ENCODE measurements around the gene RTN4RL2. TPM values are rescaled to one million over a fixed set of nuclear protein-coding genes. Genes with fewer than 3 reads are reported as not detected.

Gene RTN4RL2
- total and polyA plus RNA-seq, 9 of the 15 experiments (the other 6 are each of a cell fraction or from before 2014, with no cell fraction given), result 0.06 to 1.9 (median 0.34) TPM; not detected in 4

DNA sequence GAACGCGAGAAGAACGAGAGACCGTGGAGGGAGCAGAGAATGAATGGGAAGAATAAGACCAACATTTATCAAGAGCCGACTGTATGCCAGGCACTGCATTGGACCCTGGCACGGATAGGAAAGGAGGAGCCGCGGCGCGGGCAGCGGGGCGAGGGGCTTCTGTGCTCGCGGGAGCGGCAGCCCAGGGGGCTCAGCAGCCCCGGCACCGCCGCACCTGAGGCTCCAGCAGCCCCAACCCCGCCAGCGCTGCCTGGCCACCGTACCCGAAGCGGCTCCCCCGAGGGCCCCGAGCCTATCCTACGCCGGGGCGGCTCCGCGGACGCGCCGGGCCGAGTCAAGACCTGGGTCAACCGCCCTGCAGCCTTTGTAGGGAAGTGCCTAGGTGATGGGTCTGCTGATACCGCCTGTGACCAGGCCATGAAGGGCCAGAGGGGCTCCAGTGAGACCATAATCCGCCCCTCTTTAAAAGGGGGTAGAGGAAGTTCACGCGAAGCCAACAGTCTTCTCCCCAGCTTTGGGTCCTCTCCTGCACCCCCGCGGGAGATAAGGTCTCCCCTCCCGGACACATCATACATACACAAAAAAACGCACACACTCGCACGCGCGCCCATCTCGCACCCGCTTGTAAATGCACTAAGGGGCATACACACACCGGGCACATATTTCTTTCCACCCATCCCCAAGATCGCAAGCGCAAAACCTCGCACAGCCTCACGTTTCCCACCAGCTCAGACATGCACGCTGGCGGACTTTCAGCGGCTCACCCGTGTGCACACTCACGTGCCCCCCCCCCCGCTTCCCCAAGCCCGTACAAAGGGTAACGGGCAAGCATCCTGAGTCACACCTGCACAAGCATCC lies 935 bp upstream of the RTN4RL2 start (continued):
- 0 out of 2 replicates have a peak, but pooled peaks have one; percentile 2 for TF ChIP-seq ZBTB40 (IDR thresholded peaks at IDR 0.05)
- no peak for TF ChIP-seq ZBTB40 (CRISPR knock-in tag; IDR thresholded peaks at IDR 0.05)
- no peak for TF ChIP-seq GABPB2 (CRISPR knock-in tag; conservative IDR thresholded peaks at IDR 0.05)
- TF ChIP-seq NR1H2 (CRISPR knock-in tag; IDR thresholded peaks at IDR 0.05), result no peak
- TF ChIP-seq MYC (IDR thresholded peaks at IDR 0.05; ENCODE audit: low read depth, low read length), result no peak
- TF ChIP-seq MYC (CRISPR knock-in tag; IDR thresholded peaks at IDR 0.05; ENCODE audit: borderline replicate concordance, low read depth), result peak; percentile 39; the same call in 1 of the 2 replicates
- TF ChIP-seq EP400 (IDR thresholded peaks at IDR 0.05), result no peak
- TF ChIP-seq ZFP36 (IDR thresholded peaks at IDR 0.05; ENCODE audit: low read depth, low read length, partially characterized antibody), result no peak
- TF ChIP-seq MAFG (tag; conservative IDR thresholded peaks at IDR 0.05), result no peak
- peak; percentile 94 for TF ChIP-seq BHLHE40 (IDR thresholded peaks at IDR 0.05; ENCODE audit: low read length)
- TF ChIP-seq HMG20B (CRISPR knock-in tag; IDR thresholded peaks at IDR 0.05), result no peak
